ENCODE measurements around the gene IZUMO4.

IZUMO4 gene

DNA sequence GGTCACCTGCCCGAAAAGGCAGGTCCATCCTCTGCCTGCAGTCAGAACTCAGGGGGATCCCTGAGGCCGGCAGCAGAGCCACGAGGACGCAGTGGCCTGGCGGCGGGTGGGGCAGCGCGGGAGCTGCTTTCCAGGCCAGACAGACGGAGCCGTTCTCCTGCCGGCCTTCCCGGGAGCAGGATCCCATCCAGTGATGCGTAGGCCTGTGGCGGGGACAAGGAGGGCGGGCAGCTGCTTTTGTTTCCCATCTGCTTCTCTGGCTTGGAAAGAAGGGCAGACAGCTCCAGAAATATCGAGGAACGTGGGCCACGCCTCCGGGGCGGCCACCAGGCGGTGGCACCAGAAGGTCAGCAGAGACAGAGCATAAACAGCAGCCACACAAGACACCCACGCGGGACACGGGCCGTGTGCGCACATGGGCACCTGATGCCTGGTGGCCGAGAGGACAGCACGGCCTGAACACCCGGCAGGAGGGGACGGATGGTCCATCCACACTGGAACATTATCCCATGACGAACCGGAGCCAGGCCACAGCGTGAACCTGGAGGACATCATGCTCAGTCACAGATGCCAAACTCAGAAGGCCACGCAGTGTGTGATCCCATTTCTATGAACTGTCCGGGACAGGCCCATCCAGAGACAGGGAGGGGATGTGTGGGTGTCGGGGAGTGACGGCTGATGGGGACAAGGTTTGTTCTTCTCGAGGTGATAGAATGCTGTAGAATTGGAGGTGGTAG lies 31.8 kb upstream of the IZUMO4 start:
- peak overlapping the region; percentile 78 to 84 for H3K27ac ChIP-seq
- peak; percentile 58 to 87 for DNase-seq
- intact Hi-C loops (cut with DNase I; ENCODE audit: low total_unique reads): no loop called here
- peak overlapping the region; percentile 13 to 30 for H3K4me3 ChIP-seq
- no peaks in the 10 kb centered on the region for H3K27me3 ChIP-seq
- H3K4me1 ChIP-seq: peaks cover 6 to 44% (median 31%) of the 10 kb centered on the region in 4 donors
- H3K36me3 ChIP-seq: no peaks in the 10 kb centered on the region
- TF ChIP-seq, protein P1, sequence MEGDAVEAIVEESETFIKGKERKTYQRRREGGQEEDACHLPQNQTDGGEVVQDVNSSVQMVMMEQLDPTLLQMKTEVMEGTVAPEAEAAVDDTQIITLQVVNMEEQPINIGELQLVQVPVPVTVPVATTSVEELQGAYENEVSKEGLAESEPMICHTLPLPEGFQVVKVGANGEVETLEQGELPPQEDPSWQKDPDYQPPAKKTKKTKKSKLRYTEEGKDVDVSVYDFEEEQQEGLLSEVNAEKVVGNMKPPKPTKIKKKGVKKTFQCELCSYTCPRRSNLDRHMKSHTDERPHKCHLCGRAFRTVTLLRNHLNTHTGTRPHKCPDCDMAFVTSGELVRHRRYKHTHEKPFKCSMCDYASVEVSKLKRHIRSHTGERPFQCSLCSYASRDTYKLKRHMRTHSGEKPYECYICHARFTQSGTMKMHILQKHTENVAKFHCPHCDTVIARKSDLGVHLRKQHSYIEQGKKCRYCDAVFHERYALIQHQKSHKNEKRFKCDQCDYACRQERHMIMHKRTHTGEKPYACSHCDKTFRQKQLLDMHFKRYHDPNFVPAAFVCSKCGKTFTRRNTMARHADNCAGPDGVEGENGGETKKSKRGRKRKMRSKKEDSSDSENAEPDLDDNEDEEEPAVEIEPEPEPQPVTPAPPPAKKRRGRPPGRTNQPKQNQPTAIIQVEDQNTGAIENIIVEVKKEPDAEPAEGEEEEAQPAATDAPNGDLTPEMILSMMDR (IDR thresholded peaks at IDR 0.05): peak in 1 of 2 experiments; percentile 20
- H3K9me3 ChIP-seq: no peaks in the 10 kb centered on the region

DNA sequence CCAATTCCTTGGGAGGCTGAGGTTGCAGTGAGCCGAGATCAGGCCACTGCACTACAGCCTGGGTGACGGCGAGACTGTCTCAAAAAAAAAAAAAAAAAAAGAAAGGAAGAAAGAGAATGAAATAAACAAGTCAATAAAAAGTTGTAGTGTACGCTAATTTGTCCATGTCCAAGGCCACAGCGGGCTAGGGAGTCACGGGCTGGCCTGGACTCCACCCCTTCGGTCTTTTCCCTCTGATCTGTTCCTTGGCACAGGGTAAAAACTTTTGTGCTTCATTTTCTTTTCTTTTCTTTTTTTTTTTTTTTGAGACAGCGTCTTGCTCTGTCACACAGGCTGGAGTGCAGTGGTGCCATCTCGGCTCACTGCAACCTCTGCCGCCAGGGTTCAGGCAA lies 26.3 kb upstream of the IZUMO4 start:
- no peak overlapping the region for H3K4me3 ChIP-seq
- TF ChIP-seq, protein P1 (IDR thresholded peaks at IDR 0.05): no peak
- H3K27ac ChIP-seq: no peak overlapping the region
- peaks cover 0 to 8% (median 5%) of the 10 kb centered on the region in 4 donors for H3K4me1 ChIP-seq
- DNase-seq: no peak
- no peaks in the 10 kb centered on the region for H3K9me3 ChIP-seq
- intact Hi-C loops (cut with DNase I; ENCODE audit: low total_unique reads): loop anchor here (5.0 kb wide), 1 partner anchor 143 kb away; no protein-coding TSS in a partner anchor
- no peaks in the 10 kb centered on the region for H3K27me3 ChIP-seq
- peaks cover 24 to 43% (median 32%) of the 10 kb centered on the region in 3 donors for H3K36me3 ChIP-seq

- intact Hi-C loops (cut with DNase I; ENCODE audit: low total_unique reads): loop anchor here (5.0 kb wide), 1 partner anchor 144 kb away; no protein-coding TSS in a partner anchor
- Histone ChIP-seq H3K36me3 (peaks cover 31 to 50% (median 39%) of the 10 kb centered on the region in 3 donors), H3K27ac (no peak overlapping the region), H3K27me3 (no peaks in the 10 kb centered on the region), H3K4me1 (peaks cover 0 to 8% (median 5%) of the 10 kb centered on the region in 4 donors), H3K4me3 (no peak overlapping the region), H3K9me3 (no peaks in the 10 kb centered on the region)
- TF ChIP-seq, protein P1 (IDR thresholded peaks at IDR 0.05): no peak
- DNase-seq: no peak
Observed at GRCh38 chr19:2070986-2071673, 25.6 kb upstream of the IZUMO4 start.

DNA sequence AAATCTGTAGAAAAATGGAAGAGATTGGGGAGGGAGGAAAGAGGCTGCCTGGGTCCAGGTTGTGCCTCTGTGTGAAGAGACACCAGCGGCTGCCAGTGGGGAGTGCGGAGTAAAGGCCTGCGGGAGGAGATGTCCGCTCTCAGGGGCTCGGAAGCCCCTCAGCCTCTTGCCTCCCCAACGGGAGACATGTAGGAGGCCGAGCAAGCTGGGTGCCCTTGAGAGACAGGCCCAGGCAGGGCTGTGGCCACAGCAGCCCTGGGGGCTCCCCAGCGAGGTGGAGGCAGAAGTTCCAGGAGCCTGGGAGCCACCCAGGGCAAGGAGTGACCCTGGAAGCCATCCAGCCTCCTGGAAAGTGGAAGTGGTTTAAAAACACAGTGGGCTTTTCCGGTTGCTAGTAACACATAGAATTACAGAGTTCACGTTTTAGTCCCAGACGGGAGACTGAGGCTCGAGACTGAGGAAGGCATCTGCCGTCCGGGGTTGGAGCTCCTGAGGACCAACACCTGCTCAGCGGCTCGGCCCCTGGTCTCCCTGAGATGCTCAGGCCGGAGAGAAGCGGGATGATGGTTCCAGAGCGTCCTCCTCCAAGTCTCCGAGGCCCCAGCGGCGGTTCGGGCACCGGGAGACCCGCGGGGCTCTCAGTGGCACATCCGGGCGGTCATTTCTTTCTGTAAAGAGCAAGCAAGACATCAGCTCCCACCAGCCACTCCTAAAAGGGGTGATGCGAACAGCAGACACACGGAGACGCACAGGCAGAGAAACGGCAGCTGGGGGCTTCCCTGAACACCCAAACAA lies 23.8 kb upstream of the IZUMO4 start:
- Histone ChIP-seq H3K4me1 (peaks cover 0 to 8% (median 5%) of the 10 kb centered on the region in 4 donors), H3K4me3 (no peak overlapping the region), H3K36me3 (peaks cover 47 to 68% (median 57%) of the 10 kb centered on the region in 3 donors), H3K9me3 (no peaks in the 10 kb centered on the region), H3K27ac (no peak overlapping the region), H3K27me3 (no peaks in the 10 kb centered on the region)
- TF ChIP-seq, protein P1 (IDR thresholded peaks at IDR 0.05): no peak
- intact Hi-C loops (cut with DNase I; ENCODE audit: low total_unique reads): loop anchor here (5.0 kb wide), 1 partner anchor 146 kb away; no protein-coding TSS in a partner anchor
- no peak for DNase-seq

- Histone ChIP-seq H3K27me3 (no peaks in the 10 kb centered on the region), H3K4me3 (no peak overlapping the region), H3K4me1 (no peaks in the 10 kb centered on the region), H3K9me3 (no peaks in the 10 kb centered on the region), H3K36me3 (peaks cover 60 to 97% (median 86%) of the 10 kb centered on the region in 3 donors), H3K27ac (no peak overlapping the region)
- intact Hi-C loops (cut with DNase I; ENCODE audit: low total_unique reads): no loop called here
- TF ChIP-seq, protein P1 (IDR thresholded peaks at IDR 0.05): no peak
- DNase-seq: no peak
Observed at GRCh38 chr19:2076526-2076944, 20.2 kb upstream of the IZUMO4 start.
